GM19397 (cell line): Measurements from ENCODE around the gene KCTD1.

Source experiments
- ATAC-seq: cut with Tn5 transposase; IDR thresholded peaks from one replicate; pipeline ENCODE4 v1.9.1; 2021; ENCODE audit warnings: mild to moderate bottlenecking, moderate library complexity; ENCODE audit not compliant: unreplicated experiment

KCTD1 gene

GRCh38 chr18:26524504-26525351, 23.6 kb downstream of the KCTD1 start:
- ATAC-seq, result no peak

GRCh38 chr18:26524002-26524401, 24.4 kb downstream of the KCTD1 start:
- no peak for ATAC-seq

DNA sequence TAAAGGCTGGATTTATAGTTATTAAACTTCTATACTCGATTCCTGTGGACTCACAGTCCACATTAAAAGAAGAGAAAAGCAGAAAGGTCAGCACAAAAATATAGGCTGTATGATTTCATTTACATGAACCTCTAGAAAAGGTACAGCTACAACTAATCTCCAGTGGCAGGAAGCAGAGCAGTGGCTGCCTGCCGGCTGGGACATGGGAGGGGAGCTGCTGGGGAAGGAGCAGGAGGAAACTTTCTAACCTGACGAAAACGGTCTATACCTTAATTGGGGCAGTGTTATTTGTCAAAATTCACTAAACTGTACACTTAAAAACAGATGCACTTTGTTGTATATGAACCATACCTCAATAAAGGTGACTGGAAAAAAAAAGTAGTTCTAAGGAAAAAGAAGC, 26.7 kb downstream of the KCTD1 start:
- no peak for ATAC-seq

DNA sequence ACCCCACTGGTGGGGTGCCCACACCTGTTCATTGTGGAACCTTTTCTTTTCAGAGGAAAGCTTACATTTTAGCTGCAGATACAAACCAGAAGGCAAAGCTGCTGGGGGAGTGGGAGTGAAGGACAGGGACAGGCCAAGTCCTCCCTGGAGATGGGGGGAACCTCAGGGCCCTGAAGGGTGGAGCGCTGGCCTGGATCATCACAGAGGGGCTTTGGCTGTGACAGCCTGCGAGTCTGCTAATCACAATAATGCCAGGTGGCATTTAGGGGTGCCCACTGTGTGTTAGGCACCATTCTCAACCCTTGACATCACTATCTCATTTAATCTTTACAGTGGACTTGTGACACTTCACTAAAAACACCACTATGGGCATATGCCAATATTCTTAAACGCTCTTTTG, 27.4 kb downstream of the KCTD1 start:
- ATAC-seq, result no peak

DNA sequence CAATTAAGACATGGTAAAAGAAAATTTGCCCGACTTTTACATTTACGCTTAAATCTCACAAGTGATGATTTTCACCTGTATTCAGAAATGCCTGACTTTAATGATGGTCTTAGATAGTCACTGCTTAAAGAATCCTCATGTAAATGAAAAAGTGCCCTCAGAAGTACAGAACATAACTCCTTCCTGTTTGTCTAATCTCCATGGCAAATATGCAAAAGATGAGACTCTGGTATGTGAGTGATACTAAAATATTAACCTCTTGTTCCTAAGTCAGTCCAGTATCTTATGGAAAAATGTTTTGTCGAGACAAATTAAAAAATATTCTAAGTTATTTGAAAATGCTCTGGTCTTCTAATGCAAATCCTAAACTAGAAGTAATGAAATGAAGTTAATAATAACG, 29.2 kb downstream of the KCTD1 start:
- ATAC-seq, result no peak

DNA sequence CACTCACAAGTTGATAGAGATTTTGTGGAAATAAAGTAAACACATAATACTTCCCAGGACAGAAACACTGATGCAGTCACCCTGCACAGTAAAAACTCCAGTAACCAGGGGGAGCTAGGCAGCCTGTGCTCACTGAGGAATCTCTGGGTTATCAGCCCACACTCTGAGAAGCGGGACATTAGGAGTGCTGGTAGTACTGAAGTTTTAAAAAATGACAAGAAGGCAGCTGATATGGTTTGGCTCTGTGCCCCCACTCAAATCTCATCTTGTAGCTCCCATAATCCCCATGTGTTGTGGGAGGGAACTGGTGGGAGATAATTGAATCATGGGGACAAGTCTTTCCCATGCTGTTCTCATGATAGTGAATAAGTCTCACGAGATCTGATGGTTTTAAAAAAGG, 31.4 kb downstream of the KCTD1 start:
- no peak for ATAC-seq

GRCh38 chr18:26515643-26516487, 32.5 kb downstream of the KCTD1 start:
- ATAC-seq, result no peak

DNA sequence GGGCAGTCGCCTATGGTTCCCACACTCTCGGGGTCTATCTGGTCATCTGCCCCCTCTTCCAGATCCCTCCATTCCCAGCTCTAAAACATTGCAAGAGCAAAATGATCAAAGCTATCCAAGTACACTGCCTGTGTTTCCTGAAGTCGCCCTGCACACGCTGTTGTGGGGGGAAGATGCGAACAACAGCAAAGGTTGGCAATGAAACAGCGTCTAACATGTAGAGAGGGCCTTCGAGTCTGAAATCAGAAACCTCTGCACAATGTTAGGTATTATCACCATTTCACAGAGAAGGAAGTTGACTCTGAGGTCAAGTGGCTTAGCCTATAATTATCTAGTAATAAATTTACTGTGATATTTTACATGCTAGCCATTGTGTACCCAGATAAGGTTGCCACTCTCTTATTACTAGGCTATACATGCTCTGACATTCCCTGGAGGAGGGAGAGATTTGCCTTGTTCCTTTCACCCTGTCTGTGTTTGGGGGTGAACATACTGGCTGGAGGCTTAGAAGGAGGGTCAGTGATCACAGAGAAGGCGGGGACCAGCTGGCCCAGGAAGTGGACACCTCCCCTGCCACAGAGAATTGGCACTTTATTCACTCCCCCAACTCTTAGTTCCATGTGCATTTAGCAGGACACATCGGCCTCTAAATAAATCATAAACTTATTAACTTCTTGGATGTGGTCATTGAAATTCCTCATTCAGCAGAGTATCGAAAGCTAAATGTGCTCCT, 36.8 kb downstream of the KCTD1 start:
- no peak for ATAC-seq

- no peak for ATAC-seq
These were observed 38.0 kb downstream of the KCTD1 start for GRCh38 chr18:26510337-26510736.

DNA sequence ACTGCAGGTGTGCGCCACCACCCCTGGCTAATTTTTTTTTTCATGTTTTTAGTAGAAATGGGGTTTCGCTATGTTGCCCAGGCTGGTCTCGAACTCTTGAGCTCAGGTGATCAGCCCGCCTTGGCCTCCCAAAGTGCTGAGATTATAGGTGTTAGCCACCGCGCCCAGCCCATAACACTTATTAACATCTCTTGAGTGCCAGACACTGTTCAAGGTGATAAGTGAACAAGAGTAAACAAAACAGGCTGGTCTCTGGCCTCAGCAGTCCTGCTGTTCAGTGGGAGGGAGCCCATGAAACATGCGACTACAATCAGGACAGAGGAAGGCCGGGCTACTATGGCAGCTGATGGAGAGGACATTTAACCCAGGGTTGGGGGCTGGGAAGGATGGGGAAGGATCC, 42.3 kb downstream of the KCTD1 start:
- no peak for ATAC-seq

DNA sequence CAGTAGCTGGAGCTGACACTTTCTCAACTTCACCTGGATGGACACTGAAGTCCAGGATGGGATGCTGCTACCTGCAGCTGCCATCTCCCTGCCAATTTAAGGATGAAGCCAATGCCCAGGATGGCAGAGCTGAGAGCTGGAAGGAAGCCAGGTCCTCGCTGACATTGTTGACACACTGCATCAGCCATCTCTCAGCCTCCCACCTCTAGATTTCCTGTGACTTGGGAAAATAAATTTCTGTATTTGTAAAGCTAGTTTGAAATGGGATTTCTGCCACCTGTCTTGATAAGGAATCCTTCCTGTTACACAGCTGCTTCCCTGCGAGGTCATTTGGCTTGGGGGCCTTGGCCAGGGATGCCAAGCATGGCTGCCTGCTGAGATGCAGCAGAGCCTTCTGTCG, 43.5 kb downstream of the KCTD1 start:
- ATAC-seq, result no peak

DNA sequence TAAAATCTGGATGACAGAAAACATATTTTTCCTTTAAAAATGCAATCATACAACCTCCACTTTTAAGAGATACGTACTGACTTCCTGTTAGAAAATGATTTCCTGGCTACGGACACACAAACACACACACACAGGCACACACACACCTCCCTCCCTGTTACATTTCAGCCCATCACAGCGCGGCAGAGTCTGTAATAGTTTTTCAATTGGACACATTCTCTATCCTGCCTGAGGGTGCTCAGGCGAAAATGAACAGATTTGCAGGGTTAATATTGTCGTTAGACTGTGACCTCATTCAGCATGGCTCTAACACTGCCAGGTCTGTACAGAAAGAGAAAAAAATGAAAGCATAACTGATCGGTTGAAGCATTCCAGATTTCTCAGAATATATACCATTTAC, 45.0 kb downstream of the KCTD1 start:
- no peak for ATAC-seq

DNA sequence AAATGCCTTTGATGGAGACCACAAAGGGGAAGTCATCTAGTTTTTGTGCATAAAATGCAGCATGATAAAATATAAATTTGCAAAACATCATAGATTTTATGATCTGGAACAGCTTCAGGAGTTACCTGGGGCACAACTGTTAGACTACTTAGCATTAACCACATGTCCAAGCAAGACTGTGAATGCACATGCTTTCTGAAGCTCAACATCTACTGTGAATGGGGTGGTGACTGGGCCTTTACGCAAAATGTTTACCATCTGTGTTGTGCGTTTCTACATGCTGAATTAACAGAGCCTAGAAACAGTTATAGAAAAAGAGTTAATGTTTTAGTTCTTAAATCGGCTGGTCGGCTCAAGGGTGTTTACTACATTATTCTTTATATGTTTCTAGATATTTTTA, 45.5 kb downstream of the KCTD1 start:
- ATAC-seq, result no peak

GRCh38 chr18:26497866-26498265, 50.5 kb downstream of the KCTD1 start:
- no peak for ATAC-seq

GRCh38 chr18:26496528-26496927, 51.8 kb downstream of the KCTD1 start:
- ATAC-seq, result no peak

DNA sequence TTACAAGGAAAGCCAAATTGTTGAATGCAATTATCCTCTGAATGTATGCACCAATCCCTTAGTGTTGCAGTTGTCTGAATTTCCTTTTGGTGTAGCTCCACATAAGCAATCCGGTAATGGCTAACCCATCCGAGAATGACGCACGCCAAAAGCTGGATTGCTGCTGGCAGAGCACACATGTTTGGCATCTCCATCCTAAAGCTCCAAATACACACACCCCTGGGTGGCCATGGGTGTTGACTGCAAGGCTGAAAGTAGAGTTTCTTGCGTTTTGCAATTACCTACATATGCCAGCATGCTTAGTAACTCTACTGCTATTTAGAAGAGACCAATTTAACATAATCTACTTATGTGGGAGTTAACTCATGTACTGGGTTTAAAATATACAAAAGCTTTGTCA, 53.1 kb downstream of the KCTD1 start:
- no peak for ATAC-seq

DNA sequence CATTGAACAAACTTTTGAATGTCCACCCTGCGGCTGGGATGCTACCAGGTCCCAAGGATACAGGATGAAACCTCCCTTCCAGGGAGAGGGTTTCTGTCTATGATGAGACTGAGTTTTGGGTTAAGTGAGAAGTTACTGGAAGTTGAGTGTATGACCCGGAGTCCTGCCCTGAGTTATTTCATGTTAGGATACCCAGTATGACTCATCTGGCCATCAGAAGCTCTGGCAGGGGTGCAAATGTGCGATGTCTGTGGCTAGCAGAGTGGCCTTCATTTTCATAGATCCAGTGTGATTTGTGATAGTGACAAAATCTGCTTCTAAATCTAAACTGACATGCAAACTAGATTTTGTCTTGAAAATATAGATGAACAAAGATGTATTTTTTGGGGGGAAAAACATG, 55.3 kb downstream of the KCTD1 start:
- ATAC-seq, result no peak

DNA sequence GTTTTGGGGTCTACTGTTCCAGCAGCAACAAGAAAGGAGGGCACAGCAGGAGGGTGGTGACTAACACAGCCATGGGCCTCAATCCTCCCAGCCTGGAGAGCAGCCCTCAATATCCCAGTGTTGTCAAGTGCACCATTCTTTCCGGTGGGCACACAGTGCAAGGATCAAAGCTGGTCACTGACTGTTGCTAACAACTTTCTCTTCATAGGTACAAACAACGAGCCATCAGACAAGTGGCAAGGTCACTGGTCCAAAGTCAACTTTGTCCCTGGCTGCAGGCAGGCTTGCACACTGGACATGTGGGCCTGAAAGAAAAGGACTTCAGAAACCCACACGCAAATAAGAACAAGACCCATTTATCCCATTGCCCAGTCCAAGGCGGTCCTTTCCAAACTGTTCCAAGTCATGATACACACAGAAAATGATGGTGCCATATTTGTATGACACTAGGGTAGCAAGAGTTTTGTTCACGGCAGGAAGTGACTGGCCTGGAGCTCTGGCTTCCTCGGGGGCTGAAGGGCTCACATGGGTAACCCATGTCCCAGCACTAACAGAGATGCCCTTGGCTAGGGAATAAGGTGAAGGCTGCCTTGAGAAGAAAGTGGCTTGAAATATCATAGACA, 57.0 kb downstream of the KCTD1 start:
- no peak for ATAC-seq

- ATAC-seq, result no peak
These were observed 58.5 kb downstream of the KCTD1 start for GRCh38 chr18:26489881-26490280.

GRCh38 chr18:26489191-26489590, 59.2 kb downstream of the KCTD1 start:
- no peak for ATAC-seq

DNA sequence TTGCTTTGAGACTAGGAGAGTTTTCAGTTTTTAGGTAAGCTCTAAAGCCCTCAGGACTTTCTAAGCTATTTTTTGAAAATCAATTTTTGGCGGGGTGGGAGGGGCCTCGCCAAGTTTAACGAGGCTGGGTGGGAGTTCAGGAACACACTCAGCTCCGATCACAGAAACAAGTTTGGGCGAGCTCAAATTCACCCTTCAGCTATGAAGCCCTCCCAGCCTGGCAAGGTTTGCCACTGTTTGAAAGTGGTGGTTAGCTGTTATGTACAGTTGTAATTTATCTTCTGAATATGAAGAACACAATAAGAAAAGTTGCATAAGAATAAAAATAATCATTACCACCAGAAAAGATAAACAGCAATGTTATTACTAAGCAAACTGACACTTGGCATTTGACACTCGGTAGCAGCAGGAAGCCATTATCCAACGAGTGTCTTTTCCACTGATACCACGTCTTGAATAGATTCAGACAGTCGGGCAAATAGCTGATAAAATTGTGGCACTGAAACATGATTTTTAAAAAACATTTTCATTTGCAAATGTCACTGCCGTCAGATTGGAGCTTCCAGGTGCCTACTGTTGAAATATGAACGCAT, 59.8 kb downstream of the KCTD1 start:
- no peak for ATAC-seq
